SK-N-DZ (cell line): ENCODE data around the gene NKG7.
A peak's percentile ranks its signal among the peaks of the same experiment; 100 is the strongest.

Experiments
- DNase-seq: peaks from one replicate; pipeline ENCODE4 v3.0.0-alpha.2; 2015; ENCODE audit warnings: low spot score

NKG7 gene

GRCh38 chr19:51391073-51391611 lies 18.7 kb upstream of the NKG7 start:
- no peak for DNase-seq

DNA sequence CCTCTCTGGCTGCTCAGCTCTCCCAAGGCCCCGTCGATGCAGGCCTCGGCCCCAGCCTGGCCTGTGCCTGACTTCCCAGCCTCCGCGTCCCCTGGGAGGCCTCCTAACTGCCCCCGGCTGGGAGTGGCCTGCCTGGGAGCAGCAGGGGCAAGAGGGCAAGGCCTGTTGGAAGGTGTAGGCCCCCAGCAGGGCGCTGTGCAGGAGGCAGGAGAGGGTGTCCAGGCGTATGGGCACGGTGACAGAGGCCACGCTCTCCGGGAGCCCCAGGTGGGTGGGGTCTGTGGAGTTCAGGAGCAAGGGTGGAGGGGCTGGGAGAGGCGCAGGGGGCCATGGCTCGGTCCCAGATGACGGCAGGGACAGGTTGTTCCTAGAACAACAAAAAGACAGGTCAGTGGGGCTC lies 16.7 kb upstream of the NKG7 start:
- no peak for DNase-seq

DNA sequence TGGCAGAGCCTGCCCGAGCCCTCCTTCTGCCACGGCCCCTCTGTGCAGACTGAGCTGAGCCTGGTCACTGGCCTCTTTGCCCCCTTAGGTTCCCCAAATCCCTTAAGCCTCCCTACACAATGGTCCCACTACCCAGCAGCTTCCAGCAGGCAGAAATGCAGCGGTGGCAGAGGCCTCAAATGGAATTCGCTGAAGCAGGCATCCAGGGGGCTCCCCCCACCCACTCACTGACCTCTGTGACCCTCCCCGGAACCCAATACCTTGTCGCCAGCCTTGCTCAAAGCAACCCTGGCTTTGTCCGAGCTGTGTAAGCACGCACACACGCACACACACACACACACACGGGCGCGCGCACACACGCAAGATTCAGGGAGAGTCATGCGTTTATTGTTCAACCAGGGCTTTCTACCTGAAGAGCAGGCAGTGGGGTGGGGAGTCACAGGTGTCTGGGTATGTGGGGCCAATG lies 15.5 kb upstream of the NKG7 start, which contains the start of gene LIM2:
Gene LIM2, minus strand, starts transcription at position 51 of the 466 bp plus-strand sequence. CDS start 531 bp downstream, outside the sequence.
- no peak for DNase-seq

DNA sequence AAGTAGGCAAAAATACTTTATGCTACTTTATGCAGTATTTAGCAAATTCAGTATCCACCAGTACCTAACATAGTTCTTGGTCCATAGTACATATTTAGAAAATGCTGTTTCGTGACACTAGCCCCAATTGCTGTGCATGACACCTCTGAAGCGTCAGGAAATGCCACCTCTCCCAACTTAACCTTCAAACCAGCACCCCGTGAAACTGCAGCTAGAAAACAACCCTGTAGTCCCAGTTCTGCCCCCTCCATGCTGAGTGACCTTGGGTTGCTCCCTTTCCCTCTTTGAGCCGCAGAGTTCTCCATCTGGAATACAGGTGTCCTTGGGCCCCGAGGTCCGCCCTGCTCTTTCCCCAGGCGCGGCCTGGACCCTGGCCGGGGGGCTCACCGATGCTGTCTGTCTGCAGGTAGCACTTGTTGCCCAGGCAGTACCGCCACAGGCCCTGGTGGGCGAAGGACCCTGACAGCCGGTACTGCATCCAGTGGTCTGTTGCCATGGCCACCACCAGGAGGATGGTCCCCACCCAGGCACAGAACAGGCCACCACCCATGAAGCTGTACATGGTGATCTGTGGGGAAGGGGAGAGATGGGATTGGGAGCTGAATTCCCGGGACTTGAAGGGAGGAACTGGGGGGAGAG lies 14.5 kb upstream of the NKG7 start:
- DNase-seq = no peak

DNA sequence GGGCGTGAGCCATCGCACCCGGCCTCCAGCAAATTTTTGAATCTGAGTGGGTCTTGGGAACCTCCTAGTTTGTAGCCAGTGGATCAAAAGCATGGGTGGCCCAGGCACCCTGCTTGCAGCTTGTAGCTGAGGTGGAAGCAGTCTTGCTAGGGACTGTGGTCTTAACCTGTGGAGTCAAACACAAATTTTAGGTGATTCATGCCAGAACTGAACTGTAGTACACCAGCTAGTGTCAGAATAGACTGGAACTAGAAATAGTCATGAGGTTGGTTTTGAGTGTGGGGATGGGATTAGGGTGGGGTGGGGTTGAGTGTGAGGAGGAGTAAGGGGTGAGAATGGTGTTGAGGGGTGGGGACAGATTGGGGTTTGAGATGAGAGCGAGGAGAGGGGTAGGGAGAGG lies 9.6 kb upstream of the NKG7 start:
- no peak for DNase-seq

- no peak for DNase-seq
Observed at GRCh38 chr19:51380379-51380778, 7.9 kb upstream of the NKG7 start.

DNA sequence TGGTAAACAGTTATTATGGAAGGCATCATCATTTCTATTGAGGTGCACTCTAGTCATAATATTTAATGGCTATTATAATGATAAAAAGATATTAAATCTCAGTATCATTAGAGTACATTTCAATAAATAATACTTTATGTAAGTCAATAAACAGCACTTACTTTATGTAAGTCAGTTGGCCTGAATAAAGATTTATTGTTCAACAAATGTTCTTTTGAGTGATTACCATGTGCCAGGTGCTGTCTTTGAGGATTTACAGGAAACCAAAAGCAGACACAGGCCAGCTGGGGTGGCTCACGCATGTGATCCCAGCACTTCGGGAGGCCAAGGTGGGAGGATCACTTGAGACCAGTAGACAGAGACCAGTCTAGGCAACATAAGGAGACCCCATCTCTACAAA lies 5.0 kb upstream of the NKG7 start:
- no peak for DNase-seq

- no peak for DNase-seq
Observed at GRCh38 chr19:51375504-51376221, 3.2 kb upstream of the NKG7 start.

DNA sequence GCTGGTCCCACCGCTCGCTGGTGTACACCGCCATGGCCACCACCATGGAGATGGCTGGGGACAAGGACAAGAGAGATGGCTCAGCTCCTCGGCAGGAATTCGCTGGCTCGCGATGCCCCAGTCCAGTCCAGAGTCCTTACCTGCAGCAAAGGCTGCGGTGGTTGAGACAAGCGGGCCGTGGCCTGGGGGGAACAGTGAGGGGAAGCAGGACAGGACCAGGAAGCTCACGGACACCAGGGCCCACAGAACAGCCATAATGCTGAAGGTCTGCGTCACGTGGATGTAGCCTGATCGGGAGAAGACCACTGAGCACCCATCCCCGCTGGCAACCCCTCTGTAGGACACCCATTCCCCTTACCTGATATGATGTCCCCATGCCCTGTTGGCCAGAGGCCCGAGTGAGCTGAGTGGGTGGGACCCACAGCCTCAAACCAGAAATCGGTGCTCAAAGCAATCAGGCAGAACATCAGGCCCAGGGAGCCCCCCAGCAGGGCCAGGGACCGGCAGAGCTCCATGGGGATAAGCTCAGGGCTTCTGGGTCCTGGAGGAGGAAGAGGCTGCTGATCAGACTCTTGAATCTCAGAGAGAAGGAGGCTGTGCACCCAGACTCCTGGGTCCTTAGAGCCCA lies 319 bp downstream of the NKG7 start:
- no peak for DNase-seq

DNA sequence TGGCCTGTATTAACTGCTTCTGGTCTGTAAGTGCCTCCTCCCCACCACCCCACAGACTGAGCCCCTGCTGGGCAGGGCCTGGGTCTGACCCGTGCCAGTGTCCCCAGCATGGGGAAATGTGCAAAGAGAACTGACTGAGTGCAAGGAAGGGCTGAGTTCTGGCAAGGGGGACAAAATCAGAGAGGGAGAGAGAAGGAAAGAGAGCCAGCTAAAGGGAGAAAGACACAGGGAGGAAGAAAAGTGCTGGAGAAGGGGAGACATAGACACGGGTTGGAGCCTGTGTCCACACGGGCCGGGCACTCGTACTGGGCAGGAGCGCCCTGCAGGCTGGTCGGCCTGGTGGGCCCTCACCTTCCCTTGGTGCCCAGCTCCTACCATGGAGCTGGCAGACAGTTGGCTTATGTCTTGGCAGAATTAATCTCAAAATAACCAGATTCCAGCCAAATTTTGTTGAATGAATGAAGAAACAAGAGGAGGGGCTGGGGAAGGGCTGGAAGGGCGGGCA lies 1.2 kb downstream of the NKG7 start:
- DNase-seq = no peak

DNA sequence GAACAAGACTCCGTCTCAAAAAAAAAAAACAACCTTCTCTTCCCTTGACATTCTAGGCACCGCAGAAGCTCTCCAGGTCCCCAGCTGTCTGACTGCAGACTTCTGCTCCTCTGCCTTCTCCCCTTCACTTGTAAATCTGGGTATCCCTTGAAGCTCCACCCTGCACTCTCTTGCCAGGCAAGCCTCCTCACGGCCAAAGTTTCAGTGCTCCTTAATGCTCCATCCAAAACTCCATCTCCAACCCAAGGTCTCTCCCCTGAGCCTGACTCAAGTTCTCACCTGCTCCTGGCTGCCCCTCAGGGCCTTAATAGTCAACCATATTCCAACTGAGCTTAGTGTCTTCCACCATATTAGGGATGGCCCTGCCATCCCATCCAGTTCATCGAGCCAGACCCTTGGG lies 2.2 kb downstream of the NKG7 start:
- DNase-seq = no peak

- no peak for DNase-seq
Observed at GRCh38 chr19:51368366-51369282, 3.8 kb downstream of the NKG7 start, which contains the start of gene CLDND2. Gene CLDND2, minus strand, starts transcription at chr19:51369003. Its CDS starts 426 bp downstream, at chr19:51368577.

DNA sequence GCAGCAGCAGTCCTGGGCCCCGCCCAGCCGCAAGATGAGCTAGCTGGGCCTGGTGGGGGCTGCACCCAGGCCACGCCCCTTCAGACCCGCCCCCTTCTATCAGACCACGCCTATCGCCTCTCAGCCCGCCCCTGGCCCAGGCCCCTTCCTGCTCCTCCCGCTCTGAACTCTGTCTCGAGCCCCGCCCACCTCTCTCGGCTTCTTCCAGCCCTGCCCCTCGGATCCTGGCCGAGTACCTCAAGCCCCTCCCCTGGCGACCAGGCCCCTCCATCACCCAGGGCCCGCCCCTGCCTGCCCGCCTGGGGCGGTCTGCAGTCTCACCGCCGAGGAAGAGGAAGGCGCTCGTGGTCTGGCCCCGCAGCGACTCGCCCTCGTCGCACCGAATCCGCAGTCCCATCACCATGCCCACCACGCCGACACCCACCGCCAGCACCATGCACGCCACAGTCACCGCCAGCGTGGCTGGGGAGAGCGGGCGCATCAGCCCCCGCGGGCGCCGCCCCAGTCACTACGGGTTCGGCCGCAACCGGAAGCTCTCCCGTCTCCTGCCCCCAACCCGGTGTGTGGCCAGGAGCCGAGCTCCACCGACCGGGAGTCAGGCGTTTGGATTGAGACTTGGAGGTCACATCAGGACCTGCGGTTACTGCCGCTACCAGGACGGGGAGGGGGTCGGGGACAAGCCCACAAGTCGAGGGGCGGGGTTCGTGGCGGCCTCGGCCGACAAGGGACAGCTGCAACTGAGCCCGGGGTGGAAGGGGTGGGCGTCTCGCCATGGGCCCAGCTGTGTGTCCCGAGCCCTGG lies 4.7 kb downstream of the NKG7 start:
- peak; percentile 96 for DNase-seq

DNA sequence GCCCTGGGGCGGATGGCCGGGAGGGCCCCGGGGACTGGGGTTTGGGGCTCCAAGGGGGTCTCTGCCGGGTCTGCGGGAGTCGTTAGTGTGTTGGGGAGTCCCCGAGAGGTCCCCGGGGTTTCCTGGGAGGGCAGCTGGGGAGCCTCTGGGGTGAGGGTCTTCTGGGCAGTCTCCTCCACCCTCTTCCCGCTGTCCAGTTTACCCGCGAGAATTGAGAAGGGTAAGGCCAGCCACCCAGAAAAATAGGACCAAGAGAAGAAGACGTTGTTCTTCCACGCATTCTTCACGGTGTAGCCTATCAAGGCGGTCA lies 5.2 kb downstream of the NKG7 start:
- DNase-seq = no peak

DNA sequence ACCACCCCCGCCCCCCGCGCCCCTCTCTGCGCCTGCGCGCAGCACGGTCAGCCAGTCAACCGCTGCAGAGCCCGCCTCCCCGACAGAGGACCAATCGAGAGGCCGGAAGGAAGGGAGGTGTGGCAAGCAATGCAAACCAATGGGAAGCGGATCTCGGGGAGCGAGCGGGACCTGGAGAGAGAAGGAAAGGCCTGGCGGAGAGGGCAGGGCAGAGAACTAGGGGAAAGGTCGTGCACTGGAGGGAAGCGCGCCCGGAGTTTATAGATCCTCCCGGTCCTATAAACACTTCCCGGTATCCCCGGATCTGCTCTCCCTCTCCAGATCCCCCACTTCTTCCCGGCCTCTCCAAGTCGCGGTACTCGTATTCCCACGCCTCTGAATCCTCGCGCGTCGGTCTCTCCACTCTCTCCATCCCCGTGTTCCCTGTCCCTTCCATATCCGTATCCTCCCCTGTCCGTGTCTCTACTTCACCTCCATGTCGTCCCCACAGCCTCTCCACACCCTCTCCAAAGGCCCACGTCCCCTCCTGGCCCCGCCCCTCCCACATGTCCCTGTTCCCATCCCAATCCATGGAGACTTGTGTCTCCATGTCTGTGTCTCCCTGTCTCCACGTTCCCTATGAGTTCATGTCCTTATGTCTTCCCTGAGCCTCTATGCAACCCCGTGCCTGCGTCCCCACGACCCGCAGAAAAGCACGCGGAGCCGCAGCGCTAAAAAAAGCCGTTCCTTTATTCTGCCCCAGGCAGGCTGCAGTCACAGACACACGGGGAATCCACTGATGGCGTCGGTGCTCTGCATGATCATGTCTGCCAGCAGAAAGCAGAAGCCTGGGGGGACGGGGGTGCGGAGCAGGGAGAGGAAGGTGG lies 5.8 kb downstream of the NKG7 start:
- DNase-seq = peak; percentile 96

DNA sequence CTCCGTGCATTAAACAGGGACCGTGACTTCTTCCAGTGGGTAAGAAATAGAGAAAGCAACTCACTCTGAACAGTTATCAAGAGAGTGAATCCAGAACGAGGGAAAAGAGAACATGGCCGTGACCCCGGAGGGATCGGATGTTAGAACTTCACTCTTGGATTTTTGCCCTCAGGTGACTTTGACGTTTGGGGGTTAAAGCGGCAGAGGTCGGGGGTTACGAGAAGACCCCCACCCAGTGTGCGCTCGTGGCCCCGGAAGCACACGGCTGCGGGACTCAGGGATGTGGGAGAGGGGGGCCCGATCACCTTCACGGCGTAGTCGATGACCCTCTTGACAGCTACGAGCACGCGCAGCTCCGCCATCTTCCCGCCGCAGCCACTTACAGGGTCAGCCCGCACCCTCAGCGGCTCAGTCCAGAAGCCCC lies 6.5 kb downstream of the NKG7 start, which contains the start of gene ETFB:
Gene ETFB, minus strand, starts transcription at position 424 of the 424 bp plus-strand sequence. Its CDS starts 62 bp downstream, at position 362.
- no peak for DNase-seq

DNA sequence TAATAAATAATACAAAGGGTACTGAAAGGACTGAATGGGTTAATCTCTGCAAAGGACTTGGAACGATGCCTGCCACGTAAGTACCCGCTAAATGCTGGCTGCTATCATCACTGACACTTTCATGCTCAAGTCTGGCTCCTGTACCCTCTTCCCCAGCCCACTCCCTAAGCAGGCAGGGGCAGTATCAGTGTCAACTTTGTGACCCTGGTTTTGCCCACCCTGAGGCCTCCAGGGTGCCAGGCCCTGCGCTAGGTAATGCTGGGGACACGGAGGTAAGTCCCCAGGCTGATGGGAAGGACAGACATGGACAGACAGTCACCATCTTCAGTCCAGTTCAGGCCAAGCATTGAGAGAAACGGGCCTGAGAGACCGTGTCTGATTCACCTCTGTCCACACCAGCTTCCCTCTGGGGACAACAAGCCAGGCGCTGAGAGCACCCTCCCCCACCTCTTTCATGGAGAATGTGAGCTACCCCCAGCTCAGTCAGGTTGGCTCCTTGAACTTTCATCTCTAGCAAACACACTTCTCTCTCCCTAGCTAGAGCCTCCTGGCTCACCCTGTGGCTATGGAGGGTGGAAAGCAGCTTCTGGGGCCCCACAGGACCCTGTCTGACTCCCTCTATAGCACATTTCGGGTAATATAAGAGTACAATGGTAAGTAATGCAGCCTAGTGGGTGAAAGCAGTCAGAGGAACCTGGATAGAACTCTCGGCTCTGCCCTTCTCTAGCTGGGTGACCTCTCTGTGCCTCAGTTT lies 7.1 kb downstream of the NKG7 start:
- DNase-seq = no peak
